Right renal pelvis (tissue), 4 donors: ENCODE data around the gene GNAZ. TPM values are rescaled to one million over a fixed set of nuclear protein-coding genes. Genes with fewer than 3 reads are reported as not detected.

Experiments used
- DNase-seq, 4 donors: peaks; one replicate each; pipeline ENCODE4 v3.0.0-alpha.2; 2013; ENCODE audit warnings: low read depth in 4 of 4, low spot score in 3 of 4, missing footprints in 1 of 4
- polyA plus RNA-seq, 4 donors: library from polyadenylated mRNA; unstranded; fragments of 120-200 nt; gene quantifications; one replicate each; pipeline ENCODE4 v1.2.1, GENCODE V29; 2013; ENCODE audit not compliant: insufficient read length in 4 of 4

GNAZ gene
- polyA plus RNA-seq, 4 donors: 5.6 to 6.4 (median 5.9) TPM

- DNase-seq: no peak
These were observed 34.1 kb downstream of the GNAZ start for GRCh38 chr22:23104187-23104971.

DNA sequence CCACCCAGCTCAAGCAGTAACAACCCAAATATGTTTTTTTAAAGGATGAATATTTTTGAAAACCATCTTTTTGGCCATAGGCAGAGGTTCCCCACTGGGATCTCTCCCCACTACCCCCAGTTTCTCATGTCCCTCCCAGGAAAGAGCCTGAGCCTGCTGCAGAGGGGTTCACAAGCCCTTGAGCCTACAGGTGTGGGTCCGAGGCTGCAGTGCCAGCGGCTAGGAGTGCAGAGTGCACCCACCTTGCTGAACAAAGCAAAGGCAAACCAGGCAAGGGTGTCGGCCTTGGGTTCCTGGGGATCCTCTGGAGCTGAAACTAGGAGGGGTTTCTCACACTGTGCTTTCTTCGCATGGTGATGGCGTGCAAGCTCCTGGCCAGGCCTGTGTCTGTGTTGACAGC lies 35.0 kb downstream of the GNAZ start:
- DNase-seq: no peak

- DNase-seq: no peak
These were observed 35.6 kb downstream of the GNAZ start for GRCh38 chr22:23105919-23106318.

DNA sequence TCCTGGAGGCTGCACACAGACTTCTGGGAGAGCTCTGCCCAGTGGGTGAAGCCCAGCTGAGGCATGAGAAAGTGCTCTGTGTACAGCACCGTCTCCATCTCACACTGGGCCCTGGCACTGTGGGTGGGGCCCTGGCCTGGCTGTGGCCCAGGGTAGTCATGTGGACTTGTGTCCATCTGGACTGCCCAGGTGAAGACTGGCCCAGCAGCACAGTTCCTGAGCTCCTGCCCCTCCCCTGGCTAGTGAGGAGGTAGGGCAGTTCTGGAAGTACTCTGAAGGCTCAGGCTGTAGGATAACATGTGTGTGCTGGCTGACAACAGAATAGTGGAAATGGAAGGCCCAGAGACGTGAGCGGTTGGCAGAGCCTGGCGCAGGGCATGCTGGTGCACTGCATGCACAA lies 36.0 kb downstream of the GNAZ start:
- DNase-seq: no peak

DNA sequence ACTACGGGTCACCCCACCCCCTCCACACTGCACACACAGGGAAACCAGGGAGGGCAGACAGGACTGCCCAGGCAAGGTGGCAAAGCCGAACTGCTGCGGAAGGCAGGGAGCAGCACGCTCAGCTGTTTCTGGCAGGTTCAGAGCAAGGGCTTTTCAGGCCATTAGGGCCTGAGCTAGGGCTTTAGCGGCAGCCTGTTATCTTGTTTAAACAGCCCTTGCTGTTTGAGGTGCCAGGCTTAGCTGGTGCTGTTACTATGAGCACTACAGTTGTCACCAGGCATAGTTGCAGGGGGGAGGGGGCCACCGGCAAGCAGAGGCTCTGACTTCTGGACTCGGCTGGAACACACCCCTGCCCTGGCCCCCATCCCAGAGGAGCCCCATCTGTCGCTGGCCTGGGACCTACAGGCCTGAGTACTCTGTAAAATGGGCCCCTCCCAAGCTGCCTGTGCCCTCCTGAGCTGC lies 36.6 kb downstream of the GNAZ start:
- DNase-seq: no peak

DNA sequence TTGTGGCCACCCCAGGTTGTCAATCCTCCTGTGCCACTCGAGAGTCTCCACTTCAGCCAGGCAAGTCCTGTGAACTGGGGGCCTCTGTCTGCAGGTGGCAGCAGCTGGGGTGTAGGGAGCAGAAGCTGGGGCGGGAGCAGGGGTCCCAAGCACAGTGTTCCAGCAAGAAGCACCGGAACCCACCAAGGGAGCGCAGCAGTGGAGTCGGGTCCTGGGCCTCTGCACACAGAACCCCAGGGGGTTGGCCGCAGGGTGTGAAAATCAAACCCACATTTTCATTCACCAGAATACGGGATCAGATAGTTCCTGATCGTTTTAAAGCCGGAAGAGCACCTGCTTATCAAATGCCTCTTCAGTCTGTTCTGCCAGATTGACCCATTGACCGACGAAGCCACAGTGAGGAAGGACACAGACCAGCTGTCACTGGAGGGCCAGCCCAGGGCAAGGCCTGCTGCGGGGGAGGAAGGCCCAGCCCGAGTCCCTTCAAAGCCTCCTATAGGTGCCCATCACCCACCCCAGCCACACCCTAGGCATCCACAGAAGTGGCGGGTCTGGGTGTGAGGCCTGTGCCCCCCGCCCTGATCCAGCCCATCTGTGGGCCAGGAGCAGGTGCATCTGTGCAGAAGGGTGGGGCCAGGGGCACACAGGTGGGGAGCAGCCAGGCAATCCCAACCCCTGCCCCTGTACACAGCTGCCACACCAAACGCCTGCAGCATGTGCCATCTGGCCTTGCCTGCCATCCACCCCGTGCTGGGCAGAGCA lies 37.3 kb downstream of the GNAZ start:
- no peak for DNase-seq

GRCh38 chr22:23108249-23109078 lies 38.1 kb downstream of the GNAZ start:
- no peak for DNase-seq

DNA sequence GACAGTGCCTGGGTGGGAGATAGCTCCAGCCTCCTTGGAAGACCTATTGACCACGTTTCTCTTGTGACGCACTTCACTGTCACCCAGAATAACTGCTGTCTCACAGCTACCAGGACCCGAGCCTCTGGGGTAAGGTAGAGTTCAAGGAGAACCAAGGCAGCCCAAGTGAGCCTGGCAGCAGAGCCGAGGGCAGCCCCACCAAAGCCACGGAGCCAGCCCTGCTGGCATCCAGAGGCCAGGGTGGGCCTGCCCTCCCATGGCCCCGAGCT lies 38.7 kb downstream of the GNAZ start:
- no peak for DNase-seq

GRCh38 chr22:23109441-23109978 lies 39.2 kb downstream of the GNAZ start:
- DNase-seq: no peak

GRCh38 chr22:23110190-23110921 lies 40.0 kb downstream of the GNAZ start:
- DNase-seq: no peak

DNA sequence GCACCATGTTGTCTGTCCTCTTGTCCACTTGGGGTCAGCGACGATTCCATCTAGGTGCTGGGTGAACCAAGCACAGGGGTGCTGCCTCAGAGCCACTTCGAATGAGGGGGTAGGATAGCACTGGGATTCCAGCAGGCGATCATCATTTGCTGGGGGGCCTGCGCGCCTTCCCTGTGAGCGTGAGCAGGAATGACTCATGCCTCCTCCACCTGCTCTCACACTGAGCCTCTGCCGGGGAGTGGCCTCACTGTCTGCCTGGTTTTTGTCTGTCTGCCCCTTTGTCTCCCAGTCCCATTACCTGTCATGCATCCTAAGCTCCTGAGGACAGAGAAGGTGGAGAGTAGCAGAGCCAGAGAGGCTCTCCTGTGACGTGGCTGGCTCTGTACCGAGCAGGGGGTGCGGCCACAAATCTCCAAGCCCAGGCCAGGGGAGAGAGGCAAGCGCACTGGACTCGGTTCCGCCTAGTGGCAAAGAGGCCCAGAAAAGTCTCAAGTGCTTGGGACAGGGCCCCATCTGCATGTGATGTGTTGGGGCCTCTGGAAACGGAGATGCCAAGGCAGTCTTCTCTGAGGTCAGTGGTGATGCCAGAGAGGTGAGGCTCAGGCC lies 40.7 kb downstream of the GNAZ start:
- DNase-seq: no peak

DNA sequence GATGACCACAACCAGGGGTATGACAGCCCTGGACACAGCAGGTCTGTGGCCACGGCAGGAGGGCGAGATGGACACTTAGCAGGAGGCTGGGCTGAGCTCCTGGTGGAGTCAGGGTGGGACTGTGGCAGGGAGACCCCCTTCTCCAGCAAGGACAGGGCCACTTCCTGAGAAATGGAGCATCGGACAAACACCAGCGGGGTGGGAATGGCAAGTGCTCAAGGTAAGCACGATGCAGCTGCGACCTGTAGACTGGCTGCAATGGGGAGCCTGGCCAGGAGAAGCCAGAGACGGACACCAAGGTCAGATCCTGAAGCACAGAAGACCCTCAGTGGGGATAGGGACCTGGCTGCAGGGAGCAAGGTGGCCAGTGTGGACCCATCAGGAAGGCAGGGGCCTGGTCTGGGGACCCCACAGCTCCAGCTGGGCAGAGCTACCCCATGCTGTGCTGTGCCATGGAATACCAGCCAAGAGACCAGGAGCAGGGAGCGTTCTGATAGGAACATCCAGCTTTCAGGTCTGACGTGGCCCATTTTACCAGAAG lies 42.2 kb downstream of the GNAZ start:
- no peak for DNase-seq

GRCh38 chr22:23113067-23113846 lies 42.9 kb downstream of the GNAZ start:
- no peak for DNase-seq

GRCh38 chr22:23113847-23114720 lies 43.8 kb downstream of the GNAZ start:
- DNase-seq: no peak

DNA sequence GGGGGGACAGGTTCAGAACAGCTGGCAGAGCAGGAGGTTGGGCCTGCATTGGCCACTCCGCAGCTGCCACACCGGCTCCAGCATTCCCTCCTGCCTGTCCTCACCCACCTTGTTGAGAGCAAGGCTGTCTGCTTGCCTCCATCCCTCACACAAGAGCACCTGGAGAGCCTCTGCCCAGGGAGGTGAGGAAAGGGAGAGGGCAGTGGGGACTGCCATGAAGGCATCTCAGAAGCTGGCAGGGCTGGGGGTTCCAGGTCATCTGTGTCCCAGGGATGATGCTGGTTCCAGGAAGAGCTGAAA lies 44.4 kb downstream of the GNAZ start:
- DNase-seq: no peak

- DNase-seq: no peak
These were observed 45.0 kb downstream of the GNAZ start for GRCh38 chr22:23115369-23115768.

DNA sequence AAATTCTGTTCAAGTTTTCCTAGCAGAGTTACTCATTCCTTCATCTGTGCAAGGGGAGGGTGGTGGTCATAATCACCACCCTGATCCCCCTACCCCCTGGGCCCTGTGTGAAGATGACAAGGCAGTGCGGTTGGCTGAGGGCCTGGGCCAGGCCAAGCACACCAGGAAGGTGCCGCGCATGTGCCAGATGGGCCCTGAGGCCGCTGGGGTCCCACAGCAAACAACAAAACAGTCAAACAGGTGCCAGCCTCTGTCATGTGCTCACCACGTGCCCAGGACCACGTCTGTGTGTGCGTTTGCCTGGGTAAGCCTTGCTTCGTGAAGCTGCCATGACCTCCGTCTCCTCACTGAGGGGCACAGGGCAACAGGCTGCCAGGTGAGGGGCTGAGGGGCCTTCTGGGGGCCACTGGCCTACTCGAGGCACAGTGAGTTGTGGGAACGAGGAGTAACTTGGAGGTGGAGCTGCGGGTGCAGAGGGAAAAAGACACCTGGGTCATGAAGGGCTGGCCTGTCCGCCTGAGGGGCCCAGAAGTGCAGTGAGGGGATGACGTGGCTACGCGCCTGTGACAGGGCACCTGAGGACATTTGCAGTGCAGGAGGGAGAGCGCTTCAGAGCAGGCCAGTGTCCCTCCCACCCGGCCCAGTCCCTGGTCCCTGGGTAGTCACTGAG lies 45.6 kb downstream of the GNAZ start:
- no peak for DNase-seq
